Liver (tissue), 3 donors: ENCODE measurements around the gene CSNK1G2.

ENCODE experiments used
- ATF3 ChIP-seq: IDR thresholded peaks from 2 replicates; pipeline ENCODE4 v1.6.1; 2016; ENCODE audit warnings: antibody characterized with exemption
- CTCF ChIP-seq: fragments of 150-350 bp; IDR thresholded peaks from 2 replicates; pipeline ENCODE4 v1.5.1; 2017; ENCODE audit warnings: improper control_type of control experiment, low read depth, low read length; ENCODE audit not compliant: missing input control
- GABPA ChIP-seq, 2 donors: IDR thresholded peaks in 1 of 2; conservative IDR thresholded peaks in 1 of 2; 2 replicates each; pipeline ENCODE4 v1.6.1; 2016; ENCODE audit warnings: antibody characterized with exemption in 2 of 2, mild to moderate bottlenecking in 1 of 2, moderate library complexity in 1 of 2
- MAX ChIP-seq: IDR thresholded peaks from 2 replicates; pipeline ENCODE4 v1.6.1; 2016; ENCODE audit warnings: antibody characterized with exemption
- RAD21 ChIP-seq, 2 donors: IDR thresholded peaks; 2 replicates each; pipeline ENCODE4 v1.6.1; 2016; ENCODE audit warnings: antibody characterized with exemption in 2 of 2, mild to moderate bottlenecking in 2 of 2
- TAF1 ChIP-seq: conservative IDR thresholded peaks from 2 replicates; pipeline ENCODE4 v1.6.1; 2016; ENCODE audit warnings: antibody characterized with exemption, mild to moderate bottlenecking
- donor health status: healthy.
- donor health status: healthy.

GRCh38 chr19:1906985-1907562 is 33.9 kb upstream of the CSNK1G2 start:
- no peak for TF ChIP-seq CTCF
- TF ChIP-seq TAF1: no peak
- no peak for TF ChIP-seq MAX
- no peak for TF ChIP-seq ATF3
- TF ChIP-seq GABPA (IDR thresholded peaks at IDR 0.05 in 1 of 2, conservative IDR thresholded peaks at IDR 0.05 in 1 of 2): no peak
- no peak for TF ChIP-seq RAD21 (IDR thresholded peaks at IDR 0.05)
